Measurements from ENCODE around the gene APCS. TPM values are rescaled to one million over a fixed set of nuclear protein-coding genes. Genes with fewer than 3 reads are reported as not detected.

Gene APCS
- total RNA-seq, 1 donor: not detected

DNA sequence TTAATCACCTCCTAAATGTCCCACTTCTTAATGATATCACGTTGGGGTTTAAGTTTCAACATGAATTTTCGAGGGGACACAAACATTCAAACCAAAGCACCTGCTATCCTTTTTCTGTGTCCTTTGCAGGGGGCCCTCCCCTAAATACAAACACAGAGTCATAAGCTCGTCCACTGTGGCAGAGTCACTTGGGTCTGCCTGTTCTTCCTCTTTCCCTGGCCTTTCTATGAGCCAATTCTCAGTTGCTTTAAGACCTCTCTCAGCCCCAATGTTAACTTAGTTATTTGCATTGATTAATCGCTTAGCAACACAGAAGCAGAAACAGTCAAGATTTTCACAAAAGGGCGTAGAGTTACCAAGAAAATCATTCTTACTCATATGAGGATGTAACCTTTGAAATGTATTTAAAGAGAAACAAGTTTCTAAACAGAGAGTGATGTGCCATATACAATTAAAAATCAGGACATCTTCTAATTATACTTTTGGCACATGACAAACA, 14.9 kb downstream of the APCS start:
- Histone ChIP-seq H3K27me3 (ENCODE audit: insufficient read depth, low read length) (no peaks in the 10 kb centered on the region), H3K9me3 (ENCODE audit: low read depth, low read length) (no peaks in the 10 kb centered on the region), H3K4me3 (ENCODE audit: low read length) (no peak overlapping the region), H3K4me1 (ENCODE audit: insufficient read depth, low read length) (no peaks in the 10 kb centered on the region)

DNA sequence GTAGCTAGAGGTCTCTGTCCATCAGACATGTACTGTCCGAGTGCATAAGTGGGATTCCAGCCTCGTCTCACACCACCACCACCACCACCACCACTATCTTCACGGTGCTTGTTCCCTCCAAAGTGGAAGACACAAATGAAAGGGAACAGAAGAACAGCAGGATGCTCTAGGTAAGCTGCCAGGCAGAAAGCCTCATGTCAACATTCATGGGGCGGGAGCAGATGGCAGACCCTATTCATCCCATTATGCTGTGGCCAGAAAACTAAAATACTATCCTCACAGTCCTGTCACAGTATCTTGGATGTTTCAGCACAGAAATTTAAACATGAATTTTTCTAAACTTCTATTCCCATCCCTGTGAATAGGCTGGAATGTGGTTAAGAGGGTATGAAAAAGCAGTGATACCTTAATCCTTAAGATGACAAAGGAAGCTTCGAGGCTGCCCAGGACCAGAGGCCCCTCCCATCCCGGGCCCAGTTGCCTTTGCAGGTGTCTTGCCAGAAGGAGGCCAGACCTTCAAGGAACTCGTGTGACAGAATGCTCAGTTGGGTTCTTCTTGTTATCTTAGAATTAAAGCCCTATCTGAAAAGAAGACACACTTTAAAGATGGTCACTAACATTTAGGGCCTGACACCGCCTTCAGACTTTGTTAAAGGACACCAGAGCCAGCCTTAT, 24.7 kb downstream of the APCS start:
- Histone ChIP-seq H3K27me3 (ENCODE audit: insufficient read depth, low read length) (no peaks in the 10 kb centered on the region), H3K4me1 (ENCODE audit: insufficient read depth, low read length) (no peaks in the 10 kb centered on the region), H3K4me3 (ENCODE audit: low read length) (no peak overlapping the region), H3K9me3 (ENCODE audit: low read depth, low read length) (no peaks in the 10 kb centered on the region)

DNA sequence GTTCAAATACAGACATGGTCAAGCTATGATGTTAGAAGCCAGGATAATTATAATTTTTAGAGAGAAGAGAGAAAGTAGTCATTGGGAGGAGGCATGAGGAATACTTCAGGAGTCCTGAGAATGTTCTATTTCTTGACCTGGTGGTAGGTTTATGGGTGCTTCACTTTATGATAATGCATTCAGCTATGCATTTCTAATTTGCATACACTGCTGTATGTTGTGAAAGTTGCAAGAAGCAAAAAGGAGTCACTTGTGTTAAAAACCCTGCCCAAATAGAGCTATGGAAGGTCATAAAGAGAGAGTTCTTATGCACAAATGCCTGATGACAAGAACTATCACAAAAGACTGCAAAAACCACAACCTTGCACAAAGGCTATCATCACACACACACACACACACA, 45.3 kb downstream of the APCS start:
- Histone ChIP-seq H3K9me3 (ENCODE audit: low read depth, low read length) (no peaks in the 10 kb centered on the region), H3K4me1 (ENCODE audit: insufficient read depth, low read length) (no peaks in the 10 kb centered on the region), H3K4me3 (ENCODE audit: low read length) (no peak overlapping the region), H3K27me3 (ENCODE audit: insufficient read depth, low read length) (no peaks in the 10 kb centered on the region)

Other genes with a start within 250 kb of the APCS start
- not detected for gene OR10J4, start 155.6 kb upstream of the APCS start, total RNA-seq
- gene OR10J1, start 148.1 kb upstream of the APCS start, total RNA-seq: not detected
- not detected for gene OR10J5, start 51.8 kb upstream of the APCS start, total RNA-seq
- 0.42 TPM for gene CRP, start 126.8 kb downstream of the APCS start, total RNA-seq
- gene DUSP23, start 193.1 kb downstream of the APCS start, total RNA-seq: 6.3 TPM
- gene FCRL6, start 214.5 kb downstream of the APCS start, total RNA-seq: 15.2 TPM
- 0.84 TPM for gene SLAMF8, start 239.0 kb downstream of the APCS start, total RNA-seq